Measurements from ENCODE around the gene ZCCHC14. TPM values are rescaled to one million over a fixed set of nuclear protein-coding genes. Genes with fewer than 3 reads are reported as not detected.
A peak's percentile ranks its signal among the peaks of the same experiment; 100 is the strongest.

The ZCCHC14 gene
- polyA plus RNA-seq, 2 of the 4 experiments (the other 2 are of a cell fraction) = 3.8 to 7.3 TPM

GRCh38 chr16:87424266-87424665, 68.6 kb downstream of the ZCCHC14 start:
- ChIA-PET CTCF (interaction anchor here (0.6 to 11.2 kb wide), 5 partner anchors 37 to 212 kb away, joined by 3 to 153 read pairs (median 4); no protein-coding TSS in a partner anchor), POLR2A (no interaction called here)
- no peak overlapping the region for H3K4me3 ChIP-seq
- no peak overlapping the region for H3K27ac ChIP-seq
- no peak overlapping the region for H3K4me2 ChIP-seq
- no peaks in the 10 kb centered on the region for H3K4me1 ChIP-seq
- FAIRE-seq (no peak), DNase-seq (ENCODE audit: low read depth in 1 of 2, low spot score in 1 of 2) (no peak), ATAC-seq (peak in 1 of 2 experiments; percentile 24; a peak in 1 of 6 replicates)
- TF ChIP-seq CHD4 (IDR thresholded peaks at IDR 0.05; ENCODE audit: borderline replicate concordance) (no peak), BHLHE40 (IDR thresholded peaks at IDR 0.05; ENCODE audit: low read depth, low read length) (no peak), EP300 (IDR thresholded peaks at IDR 0.05) (no peak), HOXB5 (CRISPR knock-in tag; IDR thresholded peaks at IDR 0.05) (no peak), CHD2 (IDR thresholded peaks at IDR 0.05; ENCODE audit: low read length, partially characterized antibody) (no peak)
- TF ChIP-seq, protein P1, sequence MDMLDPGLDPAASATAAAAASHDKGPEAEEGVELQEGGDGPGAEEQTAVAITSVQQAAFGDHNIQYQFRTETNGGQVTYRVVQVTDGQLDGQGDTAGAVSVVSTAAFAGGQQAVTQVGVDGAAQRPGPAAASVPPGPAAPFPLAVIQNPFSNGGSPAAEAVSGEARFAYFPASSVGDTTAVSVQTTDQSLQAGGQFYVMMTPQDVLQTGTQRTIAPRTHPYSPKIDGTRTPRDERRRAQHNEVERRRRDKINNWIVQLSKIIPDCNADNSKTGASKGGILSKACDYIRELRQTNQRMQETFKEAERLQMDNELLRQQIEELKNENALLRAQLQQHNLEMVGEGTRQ (IDR thresholded peaks at IDR 0.05) = no peak
- TF ChIP-seq, protein P2, sequence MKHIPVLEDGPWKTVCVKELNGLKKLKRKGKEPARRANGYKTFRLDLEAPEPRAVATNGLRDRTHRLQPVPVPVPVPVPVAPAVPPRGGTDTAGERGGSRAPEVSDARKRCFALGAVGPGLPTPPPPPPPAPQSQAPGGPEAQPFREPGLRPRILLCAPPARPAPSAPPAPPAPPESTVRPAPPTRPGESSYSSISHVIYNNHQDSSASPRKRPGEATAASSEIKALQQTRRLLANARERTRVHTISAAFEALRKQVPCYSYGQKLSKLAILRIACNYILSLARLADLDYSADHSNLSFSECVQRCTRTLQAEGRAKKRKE (CRISPR knock-in tag; IDR thresholded peaks at IDR 0.05; ENCODE audit: low read depth) = no peak
- H3K9me3 ChIP-seq = 0 out of 3 replicates have a peak, but pooled peaks cover 4% of the 10 kb centered on the region
- 88% methylated on average over 8 of the region's 12 CpGs for WGBS (ENCODE audit: missing lambda C conversion rate)

DNA sequence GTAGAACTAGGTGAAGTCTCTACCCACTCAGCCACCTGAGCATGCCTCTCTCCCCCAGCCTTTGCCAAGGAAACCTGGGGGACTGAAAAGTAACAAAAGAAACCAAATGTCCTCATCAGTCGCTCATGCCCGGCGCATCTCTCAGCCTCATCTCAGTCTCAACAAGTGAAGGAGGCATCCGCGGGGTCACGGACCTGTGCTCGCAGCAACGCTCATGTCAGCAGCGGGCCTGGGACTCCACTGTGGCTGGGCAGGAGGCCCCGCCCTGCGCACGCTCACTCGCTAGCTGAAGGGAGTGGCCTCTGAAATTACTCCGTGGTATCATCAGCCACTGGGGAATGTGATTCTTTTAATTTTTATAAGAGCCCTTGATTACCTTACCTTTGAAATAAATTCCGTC, 69.4 kb downstream of the ZCCHC14 start:
- FAIRE-seq = no peak
- H3K4me1 ChIP-seq = no peaks in the 10 kb centered on the region
- H3K9me3 ChIP-seq = 0 out of 3 replicates have a peak, but pooled peaks cover 4% of the 10 kb centered on the region
- no peak overlapping the region for H3K4me3 ChIP-seq
- no peak overlapping the region for H3K27ac ChIP-seq
- no peak overlapping the region for H3K4me2 ChIP-seq
- WGBS (ENCODE audit: missing lambda C conversion rate) = 96% methylated on average over 15 of the region's 15 CpGs
- no peak for TF ChIP-seq CEBPB (IDR thresholded peaks at IDR 0.05)
- no peak for TF ChIP-seq HES2 (IDR thresholded peaks at IDR 0.05)
- TF ChIP-seq BHLHE40 (IDR thresholded peaks at IDR 0.05; ENCODE audit: low read depth, low read length) = no peak
- no peak for TF ChIP-seq FOXS1 (CRISPR knock-in tag; IDR thresholded peaks at IDR 0.05)
- TF ChIP-seq ZC3H11A (IDR thresholded peaks at IDR 0.05) = no peak
- TF ChIP-seq SMC3 (IDR thresholded peaks at IDR 0.05) = no peak
- no peak for TF ChIP-seq EHMT2 (IDR thresholded peaks at IDR 0.05; ENCODE audit: low read depth)
- TF ChIP-seq, protein P1 (IDR thresholded peaks at IDR 0.05) = no peak
- no peak for TF ChIP-seq JUNB (IDR thresholded peaks at IDR 0.05)
- no peak for TF ChIP-seq TFCP2L1 (CRISPR knock-in tag; IDR thresholded peaks at IDR 0.05)
- TF ChIP-seq POLR2A (IDR thresholded peaks at IDR 0.05; ENCODE audit: low read length) = no peak
- TF ChIP-seq KDM1A (IDR thresholded peaks at IDR 0.05; ENCODE audit: low read depth) = no peak
- TF ChIP-seq NFE2L2 (conservative IDR thresholded peaks at IDR 0.05; ENCODE audit: low read length) = no peak
- no peak for TF ChIP-seq FOSB (CRISPR knock-in tag; IDR thresholded peaks at IDR 0.05)
- TF ChIP-seq EHF (CRISPR knock-in tag; IDR thresholded peaks at IDR 0.05) = no peak
- TF ChIP-seq CBX8 (IDR thresholded peaks at IDR 0.05) = no peak
- TF ChIP-seq HOXA7 (CRISPR knock-in tag; IDR thresholded peaks at IDR 0.05) = no peak
- no peak for TF ChIP-seq ESRRA (IDR thresholded peaks at IDR 0.05; ENCODE audit: borderline replicate concordance, low read length)
- TF ChIP-seq MAX (IDR thresholded peaks at IDR 0.05) = no peak
- no peak for DNase-seq (ENCODE audit: low read depth in 1 of 2, low spot score in 1 of 2)
- no peak for ATAC-seq
- CTCF ChIA-PET = interaction anchor here (11.2 kb wide), 1 partner anchor 212 kb away, joined by 153 read pairs; no protein-coding TSS in a partner anchor
- POLR2A ChIA-PET = no interaction called here

DNA sequence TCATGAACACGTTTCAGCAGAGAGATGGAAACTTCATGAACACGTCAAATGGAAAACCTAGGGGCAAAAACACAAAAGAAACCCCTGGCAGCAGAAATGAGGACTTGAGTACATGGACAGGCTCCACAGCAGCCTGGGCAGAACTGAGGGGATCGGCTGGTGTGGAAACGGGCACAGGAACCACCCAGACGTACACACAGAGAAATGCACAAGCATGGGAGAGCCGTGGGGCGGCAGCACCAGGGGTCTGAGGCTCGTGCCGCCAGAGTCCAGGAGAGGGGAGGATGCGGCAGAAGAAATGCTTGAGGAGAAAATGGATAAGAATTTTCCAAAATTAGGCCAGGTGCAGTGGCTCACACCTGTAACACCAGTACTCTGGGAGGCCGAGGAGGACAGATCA, 70.7 kb downstream of the ZCCHC14 start:
- ChIA-PET CTCF (interaction anchor here (11.2 kb wide), 1 partner anchor 214 kb away, joined by 153 read pairs; no protein-coding TSS in a partner anchor), POLR2A (no interaction called here)
- H3K27ac ChIP-seq = no peak overlapping the region
- no peaks in the 10 kb centered on the region for H3K4me1 ChIP-seq
- 93% methylated on average over 11 of the region's 11 CpGs for WGBS (ENCODE audit: missing lambda C conversion rate)
- 0 out of 3 replicates have a peak, but pooled peaks cover 4% of the 10 kb centered on the region for H3K9me3 ChIP-seq
- no peak overlapping the region for H3K4me3 ChIP-seq
- TF ChIP-seq, protein P2 (CRISPR knock-in tag; IDR thresholded peaks at IDR 0.05; ENCODE audit: low read depth) = no peak
- TF ChIP-seq JUNB (IDR thresholded peaks at IDR 0.05) = no peak
- no peak for TF ChIP-seq NPAS2 (CRISPR knock-in tag; IDR thresholded peaks at IDR 0.05; ENCODE audit: borderline replicate concordance)
- no peak for TF ChIP-seq SREBF2 (IDR thresholded peaks at IDR 0.05)
- TF ChIP-seq CHD4 (IDR thresholded peaks at IDR 0.05; ENCODE audit: borderline replicate concordance) = no peak
- TF ChIP-seq RCOR1 (IDR thresholded peaks at IDR 0.05; ENCODE audit: low read depth, low read length) = no peak
- TF ChIP-seq, protein P3, sequence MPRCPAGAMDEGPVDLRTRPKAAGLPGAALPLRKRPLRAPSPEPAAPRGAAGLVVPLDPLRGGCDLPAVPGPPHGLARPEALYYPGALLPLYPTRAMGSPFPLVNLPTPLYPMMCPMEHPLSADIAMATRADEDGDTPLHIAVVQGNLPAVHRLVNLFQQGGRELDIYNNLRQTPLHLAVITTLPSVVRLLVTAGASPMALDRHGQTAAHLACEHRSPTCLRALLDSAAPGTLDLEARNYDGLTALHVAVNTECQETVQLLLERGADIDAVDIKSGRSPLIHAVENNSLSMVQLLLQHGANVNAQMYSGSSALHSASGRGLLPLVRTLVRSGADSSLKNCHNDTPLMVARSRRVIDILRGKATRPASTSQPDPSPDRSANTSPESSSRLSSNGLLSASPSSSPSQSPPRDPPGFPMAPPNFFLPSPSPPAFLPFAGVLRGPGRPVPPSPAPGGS (IDR thresholded peaks at IDR 0.05) = no peak
- TF ChIP-seq POLR2A (IDR thresholded peaks at IDR 0.05; ENCODE audit: low read length) = no peak
- TF ChIP-seq NR3C1 (IDR thresholded peaks at IDR 0.05) = no peak
- FAIRE-seq (no peak), DNase-seq (ENCODE audit: low read depth in 1 of 2, low spot score in 1 of 2) (no peak), ATAC-seq (no peak)
- no peak overlapping the region for H3K4me2 ChIP-seq

Data from A549 (cell line).